Breast epithelium (tissue), 3 donors: Measurements from ENCODE around the gene SLC25A17.

Experiments used
- CTCF ChIP-seq, 3 donors: fragments of 450-650 bp; IDR thresholded peaks; one replicate each; pipeline ENCODE4 v1.5.1; 2016 to 2017; ENCODE audit warnings: antibody characterized with exemption in 3 of 3, mild to moderate bottlenecking in 3 of 3, moderate library complexity in 3 of 3
- POLR2A ChIP-seq: fragments of 450-650 bp; IDR thresholded peaks from one replicate; pipeline ENCODE4 v1.6.1; 2016; ENCODE audit warnings: antibody characterized with exemption, mild to moderate bottlenecking, moderate library complexity

GRCh38 chr22:40769761-40770160 lies 49.4 kb downstream of the SLC25A17 start:
- TF ChIP-seq CTCF (IDR thresholded peaks at IDR 0.05) = no peak
- no peak for TF ChIP-seq POLR2A
